ENCODE measurements around the gene GRIA3. TPM values are rescaled to one million over a fixed set of nuclear protein-coding genes. Genes with fewer than 3 reads are reported as not detected.
A peak's percentile ranks its signal among the peaks of the same experiment; 100 is the strongest.
"Not testable (repeated sequence)": the region's sequence is repeated elsewhere in the genome, so short reads cannot be mapped to it uniquely, and the experiment has no call there.

The GRIA3 gene
- total RNA-seq, 1 experiment from 2014 or later: not detected

DNA sequence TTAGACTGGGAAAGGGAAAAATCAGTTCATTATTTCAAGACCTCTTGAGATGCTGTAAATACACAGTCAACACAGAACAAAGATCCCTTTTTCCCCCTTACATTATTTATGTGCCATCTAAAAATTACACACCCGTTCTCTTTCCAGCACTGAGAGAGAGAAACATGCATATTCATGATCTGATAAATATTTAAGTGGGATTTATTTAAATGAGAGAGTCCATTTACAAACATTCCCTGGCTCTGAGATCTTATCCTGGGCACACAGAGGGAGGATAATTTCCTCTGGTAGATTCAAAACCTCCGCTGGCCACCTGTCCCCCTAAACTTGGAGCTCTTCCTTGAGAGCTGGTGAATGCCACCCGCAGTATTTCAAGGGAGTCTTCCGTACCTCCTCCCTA, 88.6 kb downstream of the GRIA3 start:
- no peak for DNase-seq (ENCODE audit: low read depth)

DNA sequence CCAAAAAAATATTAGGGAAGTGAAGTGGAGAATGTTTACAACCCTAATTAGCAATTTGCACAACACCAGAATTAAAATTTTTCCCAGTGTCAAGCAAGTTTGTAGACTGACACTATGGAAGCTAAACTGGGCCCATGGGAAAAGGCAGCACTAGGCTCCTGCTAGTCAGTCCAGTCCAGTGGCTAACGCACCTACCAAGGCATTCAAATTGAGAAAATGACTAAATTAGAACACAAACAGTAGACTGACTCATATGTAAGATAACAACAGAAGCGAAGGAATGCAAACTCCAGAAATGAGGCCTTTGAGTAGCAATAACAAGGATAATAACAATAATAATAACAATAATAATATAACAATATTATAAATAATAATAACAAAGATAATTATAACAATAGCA, 90.7 kb downstream of the GRIA3 start:
- no peak for DNase-seq (ENCODE audit: low read depth)

DNA sequence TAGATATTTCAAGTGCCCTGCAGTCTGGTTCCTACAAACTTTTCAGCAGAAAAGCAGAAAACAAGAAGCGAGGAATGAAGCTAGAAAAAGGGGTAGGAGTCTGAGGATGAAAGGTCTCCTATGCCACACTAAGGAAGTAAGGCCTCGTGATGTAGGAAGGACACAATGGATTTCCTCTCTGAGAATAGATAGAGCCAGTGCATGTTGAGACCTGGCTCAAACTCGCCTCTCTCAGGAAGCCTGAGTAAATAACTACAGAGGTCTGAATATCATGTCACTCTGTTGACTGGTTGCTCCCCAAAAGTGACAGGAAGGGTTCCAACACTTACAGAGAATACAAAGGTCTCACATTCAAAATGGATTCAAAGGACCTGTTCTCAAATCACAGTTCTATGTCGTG, 93.3 kb downstream of the GRIA3 start:
- DNase-seq (ENCODE audit: low read depth): no peak

DNA sequence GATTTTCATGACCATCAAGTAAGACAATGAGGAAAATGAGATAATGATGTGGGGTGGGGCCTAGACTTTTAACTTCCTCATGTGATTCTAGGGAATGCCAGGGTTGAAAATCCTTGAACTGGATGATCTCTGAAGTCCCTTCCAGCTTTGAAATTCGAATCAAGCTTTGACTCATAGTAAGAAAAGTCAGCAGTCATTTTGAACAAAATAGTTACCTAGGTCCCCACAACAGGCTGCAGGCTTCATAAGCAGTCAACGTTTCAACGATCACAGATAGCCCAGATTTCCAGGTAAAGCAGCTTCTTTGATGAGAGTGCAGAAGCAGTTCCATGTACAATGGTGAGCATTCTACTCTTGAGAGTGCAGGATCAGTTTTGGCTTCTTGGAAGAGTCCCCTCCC, 93.7 kb downstream of the GRIA3 start:
- no peak for DNase-seq (ENCODE audit: low read depth)

- DNase-seq (ENCODE audit: low read depth): no peak
Measured at GRCh38 chrX:123282241-123282640, 98.2 kb downstream of the GRIA3 start.

GRCh38 chrX:123283407-123283806, 99.3 kb downstream of the GRIA3 start:
- not testable (repeated sequence) for DNase-seq (ENCODE audit: low read depth)

DNA sequence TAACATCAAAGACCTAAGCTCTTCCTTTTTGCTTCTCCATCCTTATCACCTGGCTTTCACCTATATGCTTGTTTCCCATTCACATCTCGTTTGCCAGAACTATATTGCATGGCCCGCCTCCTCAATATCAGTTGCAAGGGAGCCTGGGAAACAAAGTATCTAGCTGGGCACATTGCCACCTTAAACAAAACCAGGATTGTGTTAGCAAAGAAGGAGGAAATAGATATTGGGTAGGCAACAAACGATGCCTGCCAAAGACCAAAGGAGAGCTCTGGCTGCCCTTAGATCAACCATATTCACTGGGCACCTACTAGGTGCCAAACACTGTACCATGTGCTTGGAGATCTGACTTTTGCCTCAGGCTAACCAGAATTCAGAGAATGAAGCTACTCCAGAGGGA, 107.5 kb downstream of the GRIA3 start:
- DNase-seq (ENCODE audit: low read depth): no peak

DNA sequence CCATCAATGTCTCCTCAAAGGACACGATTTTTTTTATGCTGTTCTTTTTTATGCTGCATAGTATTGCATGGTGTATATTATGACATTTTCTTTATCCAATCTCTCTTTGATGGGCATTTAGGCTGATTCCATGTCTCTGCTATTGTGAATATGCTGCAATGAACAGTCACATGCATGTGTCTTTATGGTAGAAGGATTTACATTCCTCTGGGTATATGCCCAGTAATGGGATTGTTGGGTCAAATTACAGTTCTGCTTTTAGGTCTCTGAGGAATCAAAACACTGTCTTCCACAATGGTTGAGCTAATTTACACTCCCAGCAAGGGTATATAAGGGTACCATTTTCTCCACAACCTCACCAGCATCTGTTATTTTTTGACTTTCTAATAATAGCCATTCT, 113.9 kb downstream of the GRIA3 start:
- no peak for DNase-seq (ENCODE audit: low read depth)

DNA sequence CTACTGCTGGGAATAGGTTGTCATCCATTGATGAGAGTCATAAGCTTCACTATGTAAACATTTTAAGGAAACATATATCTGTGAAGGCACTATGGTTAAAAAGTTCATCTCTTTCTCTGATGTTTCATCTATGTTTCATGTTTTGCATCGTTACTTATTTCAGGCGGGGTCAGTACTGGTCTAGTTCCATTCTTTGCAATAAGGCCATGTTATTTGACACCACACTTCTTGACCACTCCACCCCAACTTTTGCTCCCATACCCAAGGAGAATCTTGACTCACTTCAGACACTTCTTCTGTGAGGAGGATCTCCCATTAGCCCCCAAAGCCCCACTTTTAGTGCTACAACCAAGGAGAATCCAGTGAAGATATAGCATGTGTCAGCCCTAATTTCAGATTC, 119.4 kb downstream of the GRIA3 start:
- DNase-seq (ENCODE audit: low read depth): no peak

DNA sequence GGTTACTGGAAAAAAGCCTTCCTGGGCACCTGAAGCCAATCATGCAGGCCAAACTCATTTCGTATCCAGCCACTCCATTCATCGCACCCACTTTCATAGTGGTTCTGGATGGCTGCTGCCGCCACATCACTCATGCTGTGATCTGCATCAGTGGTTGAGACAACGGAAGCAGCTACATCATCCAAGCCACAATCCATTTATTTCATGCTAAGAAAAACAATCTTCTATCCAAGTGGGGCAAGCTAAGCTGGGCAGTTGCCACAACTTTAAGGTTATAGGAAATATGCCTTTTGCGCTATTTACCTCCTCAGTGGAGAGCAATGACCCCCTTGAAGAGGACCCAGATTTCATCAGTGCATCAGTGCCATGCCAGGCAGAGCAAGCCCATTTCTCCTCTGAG, 124.6 kb downstream of the GRIA3 start:
- no peak for DNase-seq (ENCODE audit: low read depth)

- DNase-seq (ENCODE audit: low read depth): no peak
Measured at GRCh38 chrX:123310112-123310511, 126.0 kb downstream of the GRIA3 start.

DNA sequence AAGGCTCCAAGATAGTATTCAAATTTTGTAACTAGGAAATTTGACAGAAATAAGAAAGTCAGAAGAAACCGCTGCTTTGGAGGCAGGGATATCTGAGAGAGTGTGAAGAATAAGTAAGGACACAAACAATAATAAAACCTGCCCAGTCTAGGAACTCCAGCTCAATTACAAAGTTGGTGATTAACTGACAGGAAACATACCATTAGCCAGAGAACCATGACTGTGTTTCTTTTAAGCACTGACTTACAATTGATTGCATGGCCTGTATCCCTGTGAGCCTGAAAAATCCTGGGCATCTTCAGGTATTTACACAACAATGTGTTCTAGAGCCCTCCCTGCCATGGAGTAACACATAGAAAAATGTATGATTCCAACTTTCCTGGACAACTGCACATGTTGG, 127.4 kb downstream of the GRIA3 start:
- no peak for DNase-seq (ENCODE audit: low read depth)

GRCh38 chrX:123313486-123313885, 129.4 kb downstream of the GRIA3 start:
- no peak for DNase-seq (ENCODE audit: low read depth)

DNA sequence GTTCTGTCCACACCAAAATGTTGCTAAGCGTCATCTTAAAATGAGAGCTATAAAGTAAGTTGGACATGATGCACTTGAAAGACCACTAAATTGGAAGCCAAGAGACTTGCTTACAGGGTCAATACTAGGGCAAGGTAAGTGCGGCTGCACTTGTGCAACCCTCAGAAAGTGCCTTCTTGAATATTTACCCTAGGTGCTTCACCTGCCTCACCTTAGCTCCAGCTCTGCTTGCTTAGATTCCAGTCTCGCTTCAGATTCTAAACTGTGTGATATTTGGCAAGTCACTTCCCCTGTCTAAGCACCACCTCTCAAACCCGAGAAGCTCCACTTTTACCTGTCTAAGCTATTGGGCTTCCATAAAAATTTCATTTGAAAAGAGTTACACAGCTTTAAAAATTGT, 136.5 kb downstream of the GRIA3 start:
- DNase-seq (ENCODE audit: low read depth): no peak

- no peak for DNase-seq (ENCODE audit: low read depth)
Measured at GRCh38 chrX:123322536-123322935, 138.5 kb downstream of the GRIA3 start.

- DNase-seq (ENCODE audit: low read depth): no peak
Measured at GRCh38 chrX:123324625-123325024, 140.5 kb downstream of the GRIA3 start.

DNA sequence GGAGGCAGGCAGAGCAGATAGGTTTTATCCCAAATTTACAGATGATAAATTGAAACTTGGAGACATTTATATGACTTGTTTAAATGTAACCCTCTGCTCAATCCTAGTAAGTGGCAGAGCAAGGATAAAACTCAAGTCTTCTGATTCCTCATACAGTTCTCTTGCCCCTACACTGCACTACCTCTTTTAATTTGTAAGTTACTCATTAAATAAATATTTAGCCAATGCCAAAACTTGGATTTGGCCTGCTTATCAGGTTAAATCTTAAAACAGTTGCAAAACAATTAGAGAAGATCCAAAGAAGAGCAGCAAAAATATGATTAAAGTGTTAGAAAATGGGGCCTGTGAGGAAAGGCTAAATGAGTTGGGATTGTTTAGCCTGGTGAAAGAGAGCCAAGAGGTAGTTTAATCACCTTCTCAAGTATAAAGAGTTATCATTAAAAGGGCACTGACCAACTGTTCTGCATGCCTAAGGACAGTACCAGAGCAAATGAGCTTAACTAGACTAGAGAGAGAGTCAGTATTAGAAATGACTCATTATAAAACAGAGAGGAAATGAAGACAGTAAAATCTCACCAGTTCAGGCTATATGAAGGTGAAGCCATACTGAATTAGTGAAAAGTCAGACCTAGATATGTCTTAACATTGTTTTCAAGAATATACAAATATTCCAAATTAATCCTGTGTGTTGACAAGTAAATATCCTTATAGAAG, 146.3 kb downstream of the GRIA3 start:
- no peak for DNase-seq (ENCODE audit: low read depth)

DNA sequence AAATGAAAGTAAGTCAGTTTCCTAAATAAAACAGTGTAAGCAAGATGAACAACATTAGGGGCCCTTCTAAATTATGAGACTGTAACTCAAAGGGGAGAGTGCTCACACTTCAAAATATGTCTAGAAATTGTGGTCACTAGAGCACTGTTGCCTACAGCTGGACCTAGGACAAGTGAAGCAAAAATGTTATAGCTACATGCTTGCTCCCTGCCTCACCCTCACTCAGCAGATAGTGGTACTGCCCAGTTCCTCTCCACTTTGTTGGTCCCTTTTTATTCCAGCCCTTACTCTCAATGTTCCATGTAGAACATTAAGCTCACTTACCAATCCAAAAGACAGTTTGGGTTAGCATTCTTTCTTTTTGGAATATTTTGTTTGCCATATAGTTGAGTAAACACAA, 147.3 kb downstream of the GRIA3 start:
- DNase-seq (ENCODE audit: low read depth): no peak

- DNase-seq (ENCODE audit: low read depth): no peak
Measured at GRCh38 chrX:123331859-123332258, 147.8 kb downstream of the GRIA3 start.

DNA sequence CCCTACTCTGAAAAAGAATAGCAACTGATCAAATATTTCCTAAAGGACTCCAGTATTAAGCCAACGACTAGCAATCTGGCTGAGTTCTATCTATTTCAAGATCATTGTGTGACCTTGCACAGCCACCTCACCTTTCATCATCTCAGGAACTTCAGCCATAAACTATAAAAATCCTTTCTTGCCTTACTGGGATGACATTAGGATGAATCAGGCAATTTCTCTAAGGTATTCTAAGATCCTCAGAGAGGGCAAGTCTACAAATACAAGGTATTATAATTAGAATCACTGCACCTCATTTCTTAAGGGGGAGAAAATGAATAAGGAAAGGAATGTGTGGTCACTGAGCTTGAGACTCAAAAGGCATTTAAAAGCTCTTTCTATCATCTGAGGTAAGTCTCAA, 152.6 kb downstream of the GRIA3 start:
- no peak for DNase-seq (ENCODE audit: low read depth)

DNA sequence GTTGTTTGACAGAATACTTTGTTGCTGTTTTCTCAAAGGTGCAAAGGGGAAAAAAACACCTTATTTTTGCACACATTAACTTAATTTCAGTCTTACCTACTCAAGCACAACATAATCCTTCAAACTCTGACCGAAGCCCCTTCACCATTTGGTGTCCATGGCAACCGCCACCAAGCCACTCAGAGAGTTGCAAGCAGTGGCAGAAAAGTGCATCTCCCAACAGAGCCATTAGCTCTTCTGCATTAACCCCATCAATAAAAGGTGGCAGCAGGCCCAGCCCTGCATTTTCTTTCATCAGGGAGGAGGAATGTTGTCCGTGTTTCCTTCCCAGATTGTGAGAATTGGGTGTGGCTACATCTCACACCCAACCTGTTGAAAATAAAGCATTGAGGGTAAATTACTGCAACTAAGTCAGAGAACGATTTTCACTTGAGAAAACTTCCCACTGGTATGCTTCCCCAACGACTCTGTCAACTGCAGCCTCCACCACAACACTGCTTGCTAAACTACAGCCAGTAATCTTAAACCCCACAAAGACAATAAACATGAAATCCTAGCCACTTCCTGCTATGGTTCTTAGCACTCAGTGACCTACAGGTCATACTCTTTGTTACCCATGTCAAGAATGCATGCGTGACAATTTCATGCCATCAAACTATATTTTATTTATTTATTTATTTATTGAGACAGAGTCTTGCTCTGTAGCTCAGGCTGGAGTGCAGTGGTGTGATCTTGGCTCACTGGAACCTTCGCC, 154.0 kb downstream of the GRIA3 start:
- DNase-seq (ENCODE audit: low read depth): peak; percentile 3

- peak; percentile 40 for DNase-seq (ENCODE audit: low read depth)
Measured at GRCh38 chrX:123339221-123339905, 155.3 kb downstream of the GRIA3 start.

GRCh38 chrX:123340696-123341095, 156.6 kb downstream of the GRIA3 start:
- peak; percentile 31 for DNase-seq (ENCODE audit: low read depth)
